GM12872 (cell line): ENCODE data around the gene DCUN1D4.

Experiments used
- CTCF ChIP-seq: IDR thresholded peaks from 3 replicates; pipeline ENCODE4 v1.5.1; 2011; ENCODE audit warnings: low read depth, mild to moderate bottlenecking, low read length, moderate library complexity; ENCODE audit not compliant: insufficient read depth

The DCUN1D4 gene

GRCh38 chr4:51845711-51846110, 2.8 kb downstream of the DCUN1D4 start:
- TF ChIP-seq CTCF, result no peak

GRCh38 chr4:51849430-51849829, 6.5 kb downstream of the DCUN1D4 start:
- TF ChIP-seq CTCF, result no peak

GRCh38 chr4:51850294-51850693, 7.3 kb downstream of the DCUN1D4 start:
- TF ChIP-seq CTCF, result no peak

- no peak for TF ChIP-seq CTCF
Observed at GRCh38 chr4:51851090-51851936, 8.4 kb downstream of the DCUN1D4 start.

- TF ChIP-seq CTCF, result no peak
Observed at GRCh38 chr4:51851937-51852290, 9.0 kb downstream of the DCUN1D4 start.

- TF ChIP-seq CTCF, result no peak
Observed at GRCh38 chr4:51853027-51853682, 10.2 kb downstream of the DCUN1D4 start.

- TF ChIP-seq CTCF, result no peak
Observed at GRCh38 chr4:51855270-51855669, 12.3 kb downstream of the DCUN1D4 start.
